NAMALWA (cell line): Measurements from ENCODE around the gene IGSF6.
"Not testable (repeated sequence)": the region's sequence is repeated elsewhere in the genome, so short reads cannot be mapped to it uniquely, and the experiment has no call there.

Experiments
- DNase-seq: peaks from one replicate; pipeline ENCODE4 v3.0.0-alpha.2; 2015; ENCODE audit warnings: low spot score

The IGSF6 gene

DNA sequence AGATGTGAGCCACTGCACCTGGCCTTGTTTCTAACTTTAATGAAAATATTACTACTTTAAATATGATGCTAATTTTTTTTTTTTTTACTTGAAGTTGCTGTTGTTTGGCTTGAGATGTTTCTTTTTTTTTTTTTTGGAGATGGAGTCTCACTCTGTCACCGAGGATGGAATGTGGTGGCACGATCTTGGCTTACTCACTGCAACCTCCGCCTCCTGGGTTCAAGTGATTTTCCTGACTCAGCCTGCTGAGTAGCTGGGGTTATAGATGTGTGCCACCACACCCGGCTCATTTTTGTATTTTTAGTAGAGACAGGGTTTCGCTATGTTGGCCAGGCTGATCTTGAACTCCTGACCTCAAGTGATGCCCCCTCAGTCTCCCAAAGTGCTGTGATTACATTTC is 23.6 kb downstream of the IGSF6 start:
- DNase-seq: no peak

DNA sequence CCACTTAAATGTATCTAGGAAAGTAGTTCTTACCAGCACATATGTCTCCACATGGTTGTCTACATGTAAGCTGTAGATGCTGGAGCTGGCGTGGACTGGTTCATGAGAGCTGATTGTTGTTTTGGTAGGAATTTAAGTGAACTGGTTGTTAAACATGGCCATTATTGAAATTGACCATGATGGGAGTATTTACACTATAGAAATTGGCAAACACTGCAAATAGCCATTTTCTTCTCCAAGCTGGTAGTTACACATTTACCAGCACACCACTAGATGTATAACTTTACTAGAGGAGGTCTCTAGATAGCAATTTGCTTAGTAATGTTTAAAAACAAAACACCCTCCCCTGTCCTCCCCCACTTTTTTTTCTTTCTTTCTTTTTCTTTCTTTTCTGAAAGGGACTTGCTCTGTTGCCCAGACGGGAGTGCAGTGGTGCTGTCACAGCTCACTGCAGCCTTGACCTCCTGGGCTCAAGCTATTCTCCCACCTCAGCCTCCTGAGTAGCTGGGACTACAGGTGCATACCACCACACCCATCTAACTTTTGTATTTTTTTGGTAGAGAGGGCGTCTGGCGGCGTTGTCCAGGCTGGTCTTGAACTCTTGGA is 24.2 kb downstream of the IGSF6 start:
- DNase-seq: no peak

DNA sequence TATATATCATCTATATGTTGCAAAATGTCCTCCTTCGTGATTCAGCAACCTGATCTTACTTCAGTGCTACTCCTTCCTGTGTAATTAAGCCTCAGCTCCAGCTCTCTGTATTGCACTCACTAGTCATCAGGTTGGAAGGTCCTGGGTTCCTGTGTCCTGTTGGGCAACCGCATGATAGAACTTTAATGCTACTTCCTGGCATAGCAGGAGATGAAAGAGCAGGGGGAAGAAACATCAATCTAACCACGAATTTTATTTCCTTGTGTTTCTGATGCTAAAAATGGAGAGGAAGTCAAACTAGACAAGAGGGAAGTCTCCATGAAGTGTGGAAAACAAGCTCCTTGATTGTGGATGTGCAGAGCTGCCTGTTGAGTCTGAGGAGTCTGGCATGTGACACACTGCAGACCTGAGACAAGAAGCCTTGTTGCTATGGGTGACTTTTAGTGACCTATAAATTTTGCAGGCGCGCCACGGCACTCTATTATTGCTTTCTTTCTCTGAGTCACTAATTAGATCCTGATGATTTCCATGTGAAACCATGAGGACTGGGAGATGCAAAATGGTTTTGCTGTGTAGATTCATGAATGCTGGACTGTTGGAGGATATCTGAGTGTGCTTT is 25.6 kb downstream of the IGSF6 start:
- DNase-seq: no peak

DNA sequence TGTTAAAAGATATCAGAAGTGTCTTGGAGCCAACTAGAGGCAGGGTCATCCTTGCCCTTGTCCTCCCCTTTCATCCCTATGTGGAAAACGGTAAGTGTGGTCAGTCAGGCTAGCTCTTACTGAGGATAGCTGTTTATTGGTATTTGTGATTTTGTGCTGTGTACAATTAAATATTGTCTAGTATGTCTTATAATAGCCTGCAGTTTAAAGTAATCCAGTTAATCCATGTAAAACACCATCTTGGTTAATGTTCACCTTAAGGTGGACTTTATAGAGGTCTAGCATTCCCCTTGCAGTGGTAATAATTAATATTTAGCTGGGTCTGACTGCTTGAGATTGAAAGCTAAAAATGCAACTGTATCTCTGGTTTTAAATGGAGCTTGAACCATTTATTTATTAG is 27.4 kb downstream of the IGSF6 start:
- DNase-seq: no peak

DNA sequence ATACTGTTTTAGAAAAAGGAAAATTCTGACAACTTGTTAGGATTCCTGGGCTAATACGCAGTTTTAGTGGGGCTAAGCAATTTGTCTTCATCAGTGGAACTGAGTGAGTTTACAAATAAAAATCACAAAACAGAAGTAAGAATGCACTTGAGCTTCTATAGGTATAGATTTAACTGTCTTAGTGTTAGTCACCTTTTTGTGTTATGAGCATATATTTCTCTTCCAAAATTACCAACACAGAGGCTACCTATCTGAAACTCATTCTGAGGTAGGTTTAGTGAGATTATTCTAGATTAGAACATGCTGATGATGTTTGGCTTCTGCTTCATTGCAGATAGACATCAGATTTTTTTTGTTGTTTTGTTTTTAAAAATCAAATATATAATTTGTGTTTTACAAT is 29.9 kb downstream of the IGSF6 start:
- DNase-seq: no peak

DNA sequence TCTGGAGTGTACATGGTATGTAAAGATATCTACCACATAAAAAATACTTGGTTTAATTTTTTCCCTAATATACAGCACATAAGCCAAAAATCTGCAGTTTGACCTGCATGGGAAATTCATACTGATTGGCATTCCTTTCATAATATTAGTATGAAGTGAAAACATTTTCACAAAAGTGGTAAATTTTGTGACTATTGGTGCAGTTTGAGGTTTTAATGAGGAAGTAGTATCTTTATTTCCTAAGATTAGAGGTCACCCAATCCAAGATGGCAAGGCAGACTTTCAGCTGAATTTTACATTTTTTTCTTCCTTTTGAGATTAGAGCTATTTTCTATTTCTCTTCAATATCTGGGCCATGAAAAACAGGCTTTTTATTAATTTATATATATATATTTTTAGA is 31.8 kb downstream of the IGSF6 start:
- no peak for DNase-seq

DNA sequence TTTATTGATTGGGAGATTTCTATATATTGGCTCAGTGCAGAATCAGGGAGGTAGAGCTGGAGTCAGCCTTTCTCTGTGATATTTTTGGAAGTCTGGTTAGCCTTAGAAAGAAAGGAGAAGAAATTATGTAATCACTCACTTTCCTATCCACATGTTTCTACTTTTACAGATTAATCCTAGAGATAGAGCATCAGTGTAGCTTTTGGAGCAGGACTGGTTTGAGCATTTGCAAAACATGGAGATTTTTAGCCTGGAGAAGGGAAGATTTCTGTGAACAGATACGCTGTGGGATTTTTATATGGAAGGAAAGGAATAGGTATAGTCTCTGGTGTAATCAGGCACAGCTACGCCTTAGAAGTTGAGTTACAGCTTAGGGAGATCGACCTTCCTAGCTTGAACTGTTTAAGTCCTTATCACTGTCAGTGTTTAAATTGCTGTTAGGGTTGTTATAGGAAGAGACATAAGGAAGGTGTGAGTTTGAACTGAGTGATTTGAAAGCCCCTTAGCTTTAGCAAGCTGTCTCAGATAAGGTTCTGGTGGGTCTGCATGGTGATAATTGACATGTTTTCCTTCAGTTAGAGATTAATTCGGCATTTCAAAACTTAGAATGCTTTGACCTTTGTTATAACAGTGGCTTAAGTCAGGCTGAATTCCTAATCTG is 32.5 kb downstream of the IGSF6 start:
- no peak for DNase-seq

DNA sequence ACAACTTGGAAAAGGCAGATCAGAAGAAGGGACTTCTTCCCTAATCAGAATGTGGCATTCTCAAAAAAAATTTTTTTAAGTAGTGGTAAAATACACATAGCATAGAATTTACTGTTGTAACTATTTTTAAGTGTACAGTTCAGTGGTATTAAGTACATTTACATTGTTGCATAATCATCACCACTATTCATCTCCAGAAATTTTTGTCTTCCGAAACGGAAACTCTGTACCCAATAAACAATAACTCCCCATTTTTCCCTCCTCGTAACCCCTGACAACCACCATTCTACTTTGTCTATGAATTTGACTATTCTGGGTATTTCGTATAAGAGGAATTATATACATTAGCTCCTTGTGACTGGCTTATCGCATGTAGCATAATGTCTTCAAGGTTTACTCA is 34.1 kb downstream of the IGSF6 start:
- DNase-seq: no peak

DNA sequence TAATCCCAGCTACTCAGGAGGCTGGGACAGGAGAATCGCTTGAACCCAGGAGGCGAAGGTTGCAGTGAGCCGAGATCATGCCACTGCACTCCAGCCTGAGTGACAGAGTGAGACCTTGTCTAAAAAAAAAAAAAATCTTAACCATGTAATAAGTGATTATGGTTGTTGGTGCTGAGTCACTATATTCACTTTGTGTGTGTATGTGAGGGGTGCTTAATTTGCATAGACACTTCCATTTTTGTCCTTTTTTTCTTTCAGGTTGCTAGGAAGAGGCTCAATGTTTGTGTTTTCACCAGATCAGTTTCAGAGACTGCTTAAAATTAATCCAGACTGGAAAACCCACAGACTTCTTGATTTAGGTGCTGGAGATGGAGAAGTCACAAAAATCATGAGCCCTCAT is 34.8 kb downstream of the IGSF6 start:
- DNase-seq: no peak

DNA sequence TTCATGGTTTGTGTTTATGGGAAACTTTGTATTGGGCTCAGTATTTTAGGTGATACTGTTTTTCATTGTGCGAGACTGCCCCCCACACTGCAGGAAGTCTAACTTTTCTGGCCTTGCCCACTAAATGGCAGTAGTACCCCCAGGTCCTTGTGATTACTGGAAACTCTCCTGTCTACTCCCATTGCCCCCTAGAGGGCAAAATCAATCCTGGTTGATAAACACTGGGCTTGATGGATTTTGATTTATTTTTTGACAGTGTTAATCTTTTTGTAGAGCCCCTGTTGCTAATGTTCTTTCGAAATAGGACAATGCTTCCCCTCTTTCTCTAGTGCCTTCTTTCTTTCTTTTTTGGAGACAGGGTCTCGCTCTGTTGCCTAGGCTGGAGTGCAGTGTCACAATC is 37.5 kb downstream of the IGSF6 start:
- peak; percentile 39 for DNase-seq

DNA sequence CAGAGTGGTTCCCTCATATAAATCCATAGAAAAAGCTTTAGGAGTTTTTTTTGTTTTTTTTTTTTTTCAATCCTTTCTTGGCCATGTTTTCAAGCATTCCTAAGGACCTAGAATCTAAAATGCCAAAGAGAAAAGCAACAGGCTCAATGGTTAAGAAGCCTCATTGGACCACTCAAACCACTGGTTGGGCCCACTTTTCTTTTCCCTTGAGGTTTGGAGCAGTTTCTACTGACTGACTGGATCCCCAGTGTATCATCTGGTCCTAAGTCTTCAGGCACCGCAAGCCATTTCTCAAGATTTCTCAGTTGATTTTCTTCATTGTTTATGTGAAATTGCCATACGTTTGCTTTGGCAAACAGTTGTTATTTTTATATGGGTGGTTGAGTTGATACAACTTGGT is 38.6 kb downstream of the IGSF6 start:
- DNase-seq: no peak

DNA sequence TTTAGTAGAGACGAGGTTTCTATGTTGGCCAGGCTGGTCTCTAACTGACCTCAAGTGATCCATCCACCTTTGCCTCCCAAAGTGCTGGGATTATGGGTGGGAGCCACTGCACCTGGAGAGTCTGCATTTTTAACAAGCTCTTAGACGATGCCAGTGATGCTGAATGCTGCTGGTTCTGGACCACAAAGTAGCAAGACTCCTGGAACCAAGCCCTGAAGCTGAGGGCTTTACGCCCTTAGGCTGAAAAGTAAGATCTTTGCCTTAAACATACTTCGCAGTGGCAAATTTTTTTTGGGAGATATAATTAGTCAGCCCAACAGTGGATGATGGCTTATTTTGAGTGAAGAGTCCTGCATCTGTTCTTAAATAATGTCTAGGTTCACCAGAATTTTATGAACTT is 39.0 kb downstream of the IGSF6 start:
- no peak for DNase-seq

DNA sequence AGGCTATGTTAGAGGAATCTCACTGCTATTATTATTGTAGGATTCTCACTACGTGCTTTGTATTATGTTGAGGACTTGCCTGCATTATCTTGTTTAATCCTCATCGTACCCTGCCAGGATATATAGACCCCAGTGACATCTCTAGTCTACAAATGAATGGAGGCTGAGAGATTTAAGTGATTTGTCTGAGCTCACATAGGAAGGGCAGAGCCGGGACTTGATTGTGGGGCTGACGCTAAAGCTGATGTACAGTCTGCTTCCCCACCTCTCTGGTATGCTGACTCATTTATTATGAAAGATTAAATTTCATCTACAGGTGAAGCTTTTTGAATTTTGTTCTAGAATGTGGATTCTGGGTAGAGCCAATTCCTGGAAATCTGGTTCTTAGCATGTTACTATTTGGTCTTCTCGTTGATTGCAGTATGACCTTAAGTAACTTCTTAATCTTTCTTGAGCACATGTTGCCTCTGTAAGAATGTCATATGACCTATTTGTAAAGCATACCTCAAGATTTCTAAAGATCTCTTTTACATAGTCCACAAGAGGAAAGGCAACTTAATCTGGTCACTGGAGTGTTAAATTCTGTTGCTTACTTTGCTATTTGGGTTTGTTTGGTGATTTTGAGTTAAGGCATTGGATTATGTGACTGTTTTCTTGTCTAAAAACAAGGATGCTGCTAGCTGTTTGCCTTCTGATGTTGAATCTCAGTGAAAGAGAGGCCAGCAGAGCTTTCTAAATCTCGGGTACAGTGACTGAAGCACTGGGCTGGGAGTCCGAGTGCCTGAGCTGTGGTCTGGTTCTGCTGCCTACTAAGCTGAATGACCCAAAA is 40.6 kb downstream of the IGSF6 start:
- peak; percentile 24 for DNase-seq

DNA sequence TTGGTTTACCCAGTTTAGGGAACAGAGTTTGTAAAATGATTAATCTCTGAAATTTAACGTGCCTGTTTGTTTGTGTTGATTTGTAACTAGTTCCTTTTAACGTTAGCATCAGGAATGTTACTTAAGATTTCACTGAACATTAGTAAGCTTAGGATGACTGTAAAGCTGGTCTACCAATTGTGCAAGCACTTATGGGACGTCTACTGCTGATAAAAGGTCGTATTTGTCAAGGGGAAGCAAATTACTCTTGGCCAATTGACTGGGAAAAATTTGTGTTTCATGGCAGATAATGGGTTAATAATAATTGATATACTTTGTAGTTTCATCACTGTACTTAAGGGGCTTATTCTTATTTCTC is 41.2 kb downstream of the IGSF6 start:
- DNase-seq: no peak

DNA sequence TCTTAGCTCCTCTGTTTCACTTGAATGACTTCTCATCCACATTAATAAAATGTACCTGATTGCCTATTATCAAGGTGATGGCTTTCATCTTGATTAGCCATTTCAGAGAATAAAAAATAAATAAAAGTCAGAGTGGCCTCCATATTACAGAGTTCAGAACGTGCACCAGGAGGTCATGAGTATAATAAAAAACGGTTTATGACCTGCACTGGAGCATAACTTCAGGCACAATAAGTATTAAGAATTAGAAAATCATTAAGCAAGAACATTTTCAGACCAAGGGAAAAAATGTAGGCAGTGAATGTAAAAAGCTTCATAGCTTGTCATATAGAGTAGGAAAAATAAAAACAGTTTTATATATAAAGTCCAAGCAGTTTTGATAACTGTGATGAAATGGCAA is 41.6 kb downstream of the IGSF6 start:
- no peak for DNase-seq

DNA sequence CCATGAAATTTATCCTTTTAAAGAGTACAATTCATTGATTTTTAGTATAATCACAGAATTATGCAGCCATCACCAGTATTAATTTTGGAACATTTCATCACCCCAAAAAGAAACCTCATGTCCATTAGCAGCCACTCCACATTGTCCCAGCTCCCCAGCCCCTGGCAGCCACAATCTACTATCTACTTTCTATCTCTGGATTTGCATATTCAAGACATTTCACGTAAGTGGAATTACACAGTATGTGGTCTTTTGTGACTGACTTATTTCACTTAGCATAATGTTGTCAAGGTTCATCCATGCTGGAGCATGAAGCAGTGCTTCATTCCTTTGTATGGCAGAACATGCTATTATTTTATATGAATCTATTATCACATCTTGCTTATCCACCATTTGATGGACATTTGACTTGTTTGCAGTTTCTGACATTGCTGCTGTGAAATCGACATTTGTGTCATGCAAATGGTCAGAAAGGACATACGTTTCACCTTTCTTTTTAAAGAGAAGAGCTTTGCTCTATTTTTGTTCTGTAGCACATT is 42.3 kb downstream of the IGSF6 start:
- no peak for DNase-seq

DNA sequence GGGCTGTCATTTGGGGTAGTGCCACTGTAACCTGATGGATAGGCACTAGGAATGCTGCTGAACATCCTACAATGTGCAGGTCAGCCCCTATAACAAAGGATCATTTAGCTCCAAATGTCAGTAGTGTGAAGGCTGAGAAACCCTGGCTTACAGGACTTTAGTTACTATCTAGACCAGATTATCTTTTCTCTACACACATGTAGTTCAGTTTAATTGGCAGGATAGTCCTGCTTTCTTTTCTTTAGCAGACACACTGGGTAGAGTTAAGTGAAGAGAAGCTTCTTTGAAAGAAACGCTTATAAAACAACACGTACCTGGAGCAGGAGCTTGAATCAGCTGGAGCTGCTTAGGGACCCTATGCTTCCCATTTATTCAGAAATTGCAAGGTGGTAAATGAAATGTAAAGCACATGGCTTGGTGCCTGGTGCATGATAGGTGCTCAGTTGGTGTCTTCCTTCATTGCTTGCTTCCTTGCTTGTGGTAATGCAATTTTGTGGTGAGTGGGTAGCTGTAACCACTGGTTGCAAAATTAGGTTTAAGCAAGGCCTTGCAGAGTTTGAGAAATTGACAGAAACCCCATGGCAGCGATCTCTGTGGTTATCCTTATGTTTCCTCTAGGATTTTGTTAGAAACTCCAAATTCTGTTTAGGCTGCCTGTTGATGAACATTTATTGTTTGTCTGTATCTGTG is 43.6 kb downstream of the IGSF6 start:
- no peak for DNase-seq

DNA sequence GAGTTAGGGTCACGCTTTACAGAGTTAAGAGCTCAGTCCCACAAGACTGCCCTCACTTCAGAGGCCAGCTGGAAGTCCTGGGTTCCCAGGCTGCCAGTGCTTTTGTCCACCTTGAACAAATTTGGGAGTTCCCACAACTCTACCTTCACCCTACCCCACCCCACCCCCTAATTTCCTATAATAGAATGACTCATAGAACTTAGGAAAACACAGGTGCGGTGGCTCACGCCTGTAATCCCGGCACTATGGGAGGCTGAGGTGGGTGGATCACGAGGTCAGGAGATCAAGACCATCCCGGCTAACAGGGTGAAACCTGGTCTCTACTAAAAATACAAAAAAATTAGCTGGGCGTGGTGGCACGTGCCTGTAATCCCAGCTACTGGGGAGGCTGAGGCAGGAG is 46.6 kb downstream of the IGSF6 start:
- DNase-seq: not testable (repeated sequence)

DNA sequence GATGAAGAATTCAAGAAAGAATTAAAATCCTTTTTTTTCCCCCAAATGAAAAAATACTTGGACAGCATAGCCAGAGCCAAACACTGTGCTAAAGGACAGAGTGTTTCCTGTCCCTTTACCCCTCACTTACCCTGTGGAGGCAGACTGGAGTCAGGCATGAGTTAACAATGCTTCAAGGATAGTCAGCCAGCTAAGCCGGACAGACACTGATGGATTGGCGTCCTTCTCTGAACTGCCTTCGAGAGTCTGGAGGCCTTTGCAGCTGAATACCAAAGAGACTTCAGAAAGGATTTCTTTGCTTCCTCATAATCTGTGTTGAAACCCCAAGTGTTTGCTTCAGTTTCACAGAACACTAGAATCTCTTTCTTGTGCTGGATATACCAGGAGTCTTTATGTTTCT is 48.5 kb downstream of the IGSF6 start:
- no peak for DNase-seq

DNA sequence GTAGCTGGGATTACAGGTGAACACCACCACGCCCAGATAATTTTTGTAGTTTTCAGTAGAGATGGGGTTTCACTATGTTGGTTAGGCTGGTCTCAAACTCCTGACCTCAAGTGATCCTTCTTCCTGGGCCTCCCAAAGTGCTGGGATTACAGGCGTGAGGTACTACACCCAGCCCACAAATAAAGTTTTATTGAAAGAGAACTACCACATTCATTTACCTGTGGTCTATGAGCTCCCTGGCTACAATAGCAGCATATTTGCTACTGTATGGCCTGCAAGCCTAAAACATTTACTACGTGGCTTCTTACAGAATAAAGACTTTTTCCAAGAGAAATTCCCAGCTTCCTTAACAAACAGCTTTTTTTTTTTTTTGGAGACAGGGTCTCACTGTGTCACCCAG is 49.6 kb downstream of the IGSF6 start:
- DNase-seq: no peak

DNA sequence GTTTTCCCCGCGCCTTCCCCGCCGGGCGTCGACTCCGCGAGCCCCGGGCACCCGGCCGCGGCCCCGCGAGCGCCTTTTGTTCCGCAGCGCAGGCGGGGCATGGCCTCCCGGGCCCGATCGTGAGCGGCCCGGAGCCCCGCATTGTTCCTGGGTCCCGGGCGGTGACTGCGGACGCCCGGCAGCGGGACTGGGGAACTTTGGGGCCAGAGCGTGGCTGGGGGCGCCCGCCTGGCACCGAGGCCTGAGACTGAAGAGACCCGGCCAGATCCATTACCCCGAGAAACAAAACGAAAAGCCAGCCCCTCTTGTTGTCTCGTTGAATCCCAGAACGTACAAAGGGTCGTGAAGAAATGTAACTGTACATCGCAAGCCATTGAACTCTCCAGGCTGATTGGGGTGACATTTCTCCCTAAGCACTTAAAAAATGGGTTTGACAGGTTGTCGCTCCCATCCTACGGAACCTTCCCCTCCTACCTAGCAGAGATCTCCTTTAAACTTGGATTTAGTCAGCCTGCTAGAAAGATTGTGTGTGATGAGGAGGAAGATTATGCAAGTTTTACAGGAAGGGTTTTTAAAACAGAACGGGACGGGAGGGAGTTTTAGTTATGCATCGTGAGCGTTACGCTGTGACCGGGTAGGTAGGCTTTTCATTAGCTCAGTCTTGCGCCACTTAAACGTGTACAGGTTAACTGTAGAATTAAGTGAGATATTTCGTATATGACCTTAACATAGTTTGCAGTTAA is 52.2 kb downstream of the IGSF6 start:
- DNase-seq: peak; percentile 76
